Aorta (tissue), 5 donors: Measurements from ENCODE around the gene MTSS2. TPM values are rescaled to one million over a fixed set of nuclear protein-coding genes. Genes with fewer than 3 reads are reported as not detected.

Experiments used
- ATAC-seq: fragments of 200-7000 bp; cut with Tn5 transposase; one replicate; pipeline ENCODE4 v1.9.1; 2022; ENCODE audit warnings: moderate library complexity; ENCODE audit not compliant: low FRiP score
- DNase-seq, 2 donors: peaks; one replicate each; pipeline ENCODE4 v3.0.0-alpha.2; 2020
- H3K27ac ChIP-seq, 2 donors: one replicate each; pipeline ENCODE4 v1.5.1; 2013; ENCODE audit warnings: low read length in 2 of 2, mild to moderate bottlenecking in 2 of 2, moderate library complexity in 2 of 2, control low read depth in 1 of 2, inconsistent platforms in 1 of 2, low read depth in 1 of 2
- H3K27me3 ChIP-seq, 2 donors: one replicate each; pipeline ENCODE4 v1.6.1; 2013; ENCODE audit warnings: control low read depth in 1 of 2, low read length in 1 of 2, mild to moderate bottlenecking in 1 of 2, moderate library complexity in 1 of 2; ENCODE audit not compliant: insufficient read depth in 2 of 2, control insufficient read depth in 1 of 2
- H3K36me3 ChIP-seq, 2 donors: one replicate each; pipeline ENCODE4 v1.6.1; 2013; ENCODE audit warnings: control low read depth in 1 of 2, low read length in 1 of 2, mild to moderate bottlenecking in 1 of 2; ENCODE audit not compliant: insufficient read depth in 2 of 2, control insufficient read depth in 1 of 2
- H3K4me1 ChIP-seq, 2 donors: one replicate each; pipeline ENCODE4 v1.6.1; 2013; ENCODE audit warnings: low read length in 2 of 2, control low read depth in 1 of 2, mild to moderate bottlenecking in 1 of 2, moderate library complexity in 1 of 2; ENCODE audit not compliant: insufficient read depth in 2 of 2, control insufficient read depth in 1 of 2
- H3K4me3 ChIP-seq, 2 donors: one replicate each; pipeline ENCODE4 v1.5.1; 2013; ENCODE audit warnings: low read length in 2 of 2, control low read depth in 1 of 2, mild to moderate bottlenecking in 1 of 2
- H3K9me3 ChIP-seq: one replicate; pipeline ENCODE4 v1.6.1; 2013; ENCODE audit warnings: mild to moderate bottlenecking, low read length; ENCODE audit not compliant: control insufficient read depth
- WGBS, 2 donors: extraction: QIAGEN DNeasy Blood & Tissue Kit; methylation state at CpG; one replicate each; pipeline ENCODE4 v1.1.7; 2013; 5-methylcytosine and 5-hydroxymethylcytosine counted together
- intact Hi-C, 2 donors: fragments of 100-400 bp; cut with DNase I; formaldehyde crosslinking; loops; one replicate each; pipeline versions ENCODE4 v1.14.2 to v1.15.0; 2022
- polyA plus RNA-seq, 2 donors: library from polyadenylated mRNA; stranded (reverse); fragments of 200-250 nt; gene quantifications; one replicate each; pipeline ENCODE4 v1.2.3, GENCODE V29; 2013
- total RNA-seq, 2 donors: library from RNA; stranded (reverse); fragmentation: NEBNext Ultra II Directional; extraction: Animal tissue kit (Norgen Biotek cat#: 25700); gene quantifications; one replicate each; pipeline ENCODE4 v1.2.1, GENCODE V29; 2021
- donor health status: healthy with polysubstance abuse.
- donor health status: Bipolar disorder and iron deficiency.
- donor health status: DM: no; HTN: no; CAD: no.
- donor health status: DM: no; HTN: no; CAD: no.
- donor health status: DM: yes; HTN: yes; CAD: no.

Gene MTSS2
- total and polyA plus RNA-seq, 4 donors = 22.0 to 87.4 (median 49.6) TPM

DNA sequence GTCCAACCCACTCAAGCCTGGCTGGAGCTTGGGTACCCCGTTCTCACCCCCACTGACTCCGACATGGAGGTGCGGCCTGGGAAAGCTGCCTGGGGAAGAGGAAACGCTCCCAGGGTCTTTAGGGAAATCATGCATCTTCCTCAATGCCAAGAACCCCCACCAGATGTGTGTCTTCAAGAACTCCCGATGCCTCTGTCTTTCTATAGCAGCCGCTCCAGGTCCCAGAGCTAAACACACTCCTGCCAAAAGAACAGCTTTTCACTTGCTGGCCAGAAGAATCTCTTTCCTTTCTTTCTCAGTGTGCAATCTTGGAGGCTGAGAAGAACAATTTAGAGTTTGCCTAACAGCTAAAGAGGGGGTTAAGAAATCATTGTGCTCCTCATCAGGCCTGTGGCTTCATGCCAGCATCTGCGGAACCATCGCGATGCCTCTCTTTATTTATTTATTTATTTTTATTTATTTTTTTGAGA lies 41.1 kb upstream of the MTSS2 start:
- intact Hi-C loops = no loop called here
- Histone ChIP-seq H3K27ac (no peak overlapping the region), H3K9me3 (no peaks in the 10 kb centered on the region), H3K27me3 (no peaks in the 10 kb centered on the region), H3K36me3 (no peaks in the 10 kb centered on the region), H3K4me3 (no peak overlapping the region), H3K4me1 (no peaks in the 10 kb centered on the region)
- WGBS, 2 donors = 64 to 75% methylated on average over 9 of the region's 9 CpGs
- DNase-seq (no peak), ATAC-seq (no peak)

DNA sequence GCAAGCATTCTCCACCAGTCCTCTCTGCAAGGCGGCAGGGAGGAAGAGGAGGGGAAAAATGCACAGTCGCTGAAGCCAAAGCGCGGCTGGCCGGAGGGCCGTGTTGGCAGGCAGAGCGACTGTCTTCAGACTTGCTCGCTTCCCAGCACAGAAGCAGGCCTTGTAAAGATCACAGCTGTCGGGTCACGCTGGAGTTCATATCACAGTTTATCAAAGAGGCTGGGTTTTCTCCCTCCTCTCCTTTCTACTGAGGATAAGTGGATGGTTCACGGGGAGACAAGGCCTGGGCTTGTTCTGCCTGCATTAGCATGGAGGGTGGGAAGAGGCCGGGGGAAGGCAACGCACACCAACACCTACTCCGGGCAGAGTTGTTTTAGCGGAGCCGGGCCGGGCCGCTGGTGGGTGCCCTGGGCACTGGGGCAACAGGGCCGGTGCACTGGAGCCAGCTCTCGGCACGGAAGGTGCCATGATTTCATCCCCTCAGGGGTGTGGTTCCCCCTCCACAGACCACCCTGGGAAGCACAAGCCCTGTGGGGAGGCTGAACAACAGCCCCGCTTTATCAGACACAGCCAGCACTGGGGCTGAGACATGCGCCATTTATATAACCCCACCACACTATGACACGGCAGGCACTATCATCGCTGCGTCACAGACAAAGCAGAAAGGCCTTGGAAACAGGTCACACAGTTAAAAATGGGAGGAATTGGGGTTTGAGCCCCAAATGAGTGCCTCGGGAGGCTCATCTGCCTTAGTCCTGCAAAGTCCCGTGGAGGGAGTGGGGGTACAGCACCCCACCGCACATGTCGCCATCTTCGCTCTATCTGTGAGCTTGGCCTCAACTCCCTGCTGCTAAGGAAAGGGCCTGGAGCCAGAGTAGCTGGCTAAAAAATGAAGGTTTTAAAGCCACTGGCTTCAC lies 40.3 kb upstream of the MTSS2 start:
- ATAC-seq = peak; percentile 73
- no peaks in the 10 kb centered on the region for H3K9me3 ChIP-seq
- H3K27me3 ChIP-seq = no peaks in the 10 kb centered on the region
- 70 to 76% methylated on average over 31 of the region's 31 CpGs for WGBS, 2 donors
- no peaks in the 10 kb centered on the region for H3K36me3 ChIP-seq
- peak overlapping the region in 1 of 2 donors; percentile 18 for H3K27ac ChIP-seq
- intact Hi-C loops = no loop called here
- H3K4me3 ChIP-seq = no peak overlapping the region
- no peaks in the 10 kb centered on the region for H3K4me1 ChIP-seq
- DNase-seq = peak in 1 of 2 donors; percentile 76

DNA sequence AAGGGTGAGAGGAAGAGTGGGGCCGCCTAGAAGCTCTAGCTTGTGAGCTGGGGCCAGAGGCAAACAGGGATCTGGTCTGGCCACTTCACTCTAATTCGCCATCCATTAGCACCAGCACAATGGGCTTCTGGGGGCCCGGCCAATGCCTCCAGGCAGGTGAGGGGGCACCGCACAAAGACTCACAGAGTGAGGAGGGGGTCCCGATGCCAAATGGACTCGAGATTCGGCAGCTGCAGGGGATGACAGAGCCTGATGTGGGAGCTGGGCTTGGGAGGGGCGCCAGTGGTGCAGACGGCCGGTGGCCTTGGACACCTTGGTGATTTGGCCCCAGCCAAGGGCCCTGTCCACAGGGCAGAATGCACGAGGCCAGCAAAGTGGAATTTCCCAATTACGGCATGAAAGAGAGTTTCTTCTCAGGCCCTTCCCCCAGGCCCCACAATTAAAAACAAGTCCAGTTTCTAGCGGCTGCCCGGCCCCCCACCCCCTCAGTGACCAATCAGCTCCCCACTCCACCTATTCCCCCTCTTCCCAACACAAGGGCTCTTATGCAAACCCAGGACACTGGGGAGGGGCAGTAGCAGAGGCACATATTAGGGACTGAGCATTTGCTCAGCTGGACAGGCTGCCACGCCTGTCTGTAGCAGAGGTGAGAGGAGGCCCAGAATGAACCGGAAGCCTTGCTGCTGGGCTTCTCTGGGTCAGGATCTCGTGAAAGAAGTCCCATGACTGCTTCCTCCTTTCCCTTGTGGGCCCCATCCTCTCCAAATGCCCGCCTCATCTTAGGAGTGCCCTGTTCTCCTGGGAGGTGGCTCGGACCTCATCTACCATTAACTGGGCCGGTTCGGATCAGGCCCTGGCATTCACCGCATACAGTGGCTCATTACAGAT lies 39.4 kb upstream of the MTSS2 start:
- peak overlapping the region in 1 of 2 donors; percentile 18 for H3K27ac ChIP-seq
- H3K9me3 ChIP-seq = no peaks in the 10 kb centered on the region
- no peak overlapping the region for H3K4me3 ChIP-seq
- 78 to 81% methylated on average over 22 of the region's 22 CpGs for WGBS, 2 donors
- intact Hi-C loops = no loop called here
- no peaks in the 10 kb centered on the region for H3K36me3 ChIP-seq
- H3K27me3 ChIP-seq = no peaks in the 10 kb centered on the region
- no peaks in the 10 kb centered on the region for H3K4me1 ChIP-seq
- ATAC-seq = peak; percentile 40
- no peak for DNase-seq

DNA sequence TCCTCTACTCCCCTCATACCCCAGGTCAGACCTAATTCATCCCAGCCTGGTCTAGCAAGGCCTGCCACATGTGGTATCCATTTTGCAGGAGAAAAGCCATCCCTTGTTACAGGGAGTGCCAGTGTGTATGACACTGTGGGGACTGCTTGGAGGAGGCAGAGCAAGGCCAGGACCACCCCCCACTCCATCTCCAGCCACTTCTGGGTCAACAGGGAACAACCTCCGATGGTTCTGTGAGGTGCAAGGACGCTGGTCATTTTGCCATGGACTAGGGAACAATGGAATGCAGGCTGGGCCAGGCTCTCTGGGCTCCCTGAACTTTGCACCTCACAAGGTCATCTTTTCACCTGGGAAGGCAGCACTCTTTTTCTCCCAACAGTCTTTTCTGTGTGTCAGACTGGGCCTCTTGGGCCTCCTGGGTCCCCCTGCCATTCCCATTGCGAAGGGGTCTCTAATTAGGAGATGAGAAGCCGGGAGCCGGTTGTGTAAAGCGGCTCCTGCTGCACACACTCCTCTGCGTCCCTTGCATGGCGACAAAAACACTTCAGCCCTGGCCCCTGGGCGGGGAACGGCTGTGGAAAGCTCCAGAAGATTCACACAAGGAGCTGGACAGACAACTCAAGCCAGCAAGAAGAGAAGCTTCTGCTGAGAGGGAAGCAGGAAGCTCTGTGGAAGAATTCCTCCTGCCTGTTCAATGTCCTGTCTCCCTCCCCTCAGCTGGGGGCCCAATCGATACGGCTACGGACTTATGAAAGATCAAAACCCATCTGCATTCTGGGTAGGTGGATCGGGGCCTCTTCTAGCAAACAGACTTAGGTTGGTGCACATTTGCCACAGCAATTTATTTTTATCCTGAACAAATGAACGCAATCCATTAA lies 38.5 kb upstream of the MTSS2 start:
- H3K4me1 ChIP-seq = no peaks in the 10 kb centered on the region
- no peak overlapping the region for H3K27ac ChIP-seq
- no peak for ATAC-seq
- H3K36me3 ChIP-seq = no peaks in the 10 kb centered on the region
- intact Hi-C loops = no loop called here
- H3K4me3 ChIP-seq = no peak overlapping the region
- no peak for DNase-seq
- H3K9me3 ChIP-seq = no peaks in the 10 kb centered on the region
- 96 to 97% methylated on average over 15 of the region's 15 CpGs for WGBS, 2 donors
- H3K27me3 ChIP-seq = no peaks in the 10 kb centered on the region

DNA sequence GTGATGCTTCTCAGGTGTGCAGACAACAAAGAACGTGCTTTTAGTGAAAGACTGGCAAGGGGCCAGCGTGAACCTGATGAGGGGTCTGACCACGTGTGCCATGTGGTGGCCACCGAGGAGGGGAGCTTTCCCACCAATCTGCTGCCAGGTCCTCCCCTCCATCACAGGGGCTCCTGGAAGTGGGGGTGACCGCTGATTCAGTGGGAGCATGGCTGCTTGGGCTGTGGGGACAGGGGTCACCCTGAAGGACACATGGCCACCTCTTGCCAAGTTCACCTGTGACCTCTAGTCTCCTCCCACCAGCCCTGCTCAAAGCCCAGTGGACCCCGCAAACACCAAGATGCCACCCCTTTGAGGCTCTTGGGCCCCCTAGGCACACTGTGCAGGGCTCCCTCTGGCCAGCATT lies 37.9 kb upstream of the MTSS2 start:
- DNase-seq (no peak), ATAC-seq (no peak)
- intact Hi-C loops = no loop called here
- H3K4me1 ChIP-seq = no peaks in the 10 kb centered on the region
- H3K27me3 ChIP-seq = no peaks in the 10 kb centered on the region
- no peak overlapping the region for H3K27ac ChIP-seq
- no peaks in the 10 kb centered on the region for H3K36me3 ChIP-seq
- 87 to 88% methylated on average over 4 to 6 of the region's 6 CpGs for WGBS, 2 donors
- no peaks in the 10 kb centered on the region for H3K9me3 ChIP-seq
- H3K4me3 ChIP-seq = no peak overlapping the region

DNA sequence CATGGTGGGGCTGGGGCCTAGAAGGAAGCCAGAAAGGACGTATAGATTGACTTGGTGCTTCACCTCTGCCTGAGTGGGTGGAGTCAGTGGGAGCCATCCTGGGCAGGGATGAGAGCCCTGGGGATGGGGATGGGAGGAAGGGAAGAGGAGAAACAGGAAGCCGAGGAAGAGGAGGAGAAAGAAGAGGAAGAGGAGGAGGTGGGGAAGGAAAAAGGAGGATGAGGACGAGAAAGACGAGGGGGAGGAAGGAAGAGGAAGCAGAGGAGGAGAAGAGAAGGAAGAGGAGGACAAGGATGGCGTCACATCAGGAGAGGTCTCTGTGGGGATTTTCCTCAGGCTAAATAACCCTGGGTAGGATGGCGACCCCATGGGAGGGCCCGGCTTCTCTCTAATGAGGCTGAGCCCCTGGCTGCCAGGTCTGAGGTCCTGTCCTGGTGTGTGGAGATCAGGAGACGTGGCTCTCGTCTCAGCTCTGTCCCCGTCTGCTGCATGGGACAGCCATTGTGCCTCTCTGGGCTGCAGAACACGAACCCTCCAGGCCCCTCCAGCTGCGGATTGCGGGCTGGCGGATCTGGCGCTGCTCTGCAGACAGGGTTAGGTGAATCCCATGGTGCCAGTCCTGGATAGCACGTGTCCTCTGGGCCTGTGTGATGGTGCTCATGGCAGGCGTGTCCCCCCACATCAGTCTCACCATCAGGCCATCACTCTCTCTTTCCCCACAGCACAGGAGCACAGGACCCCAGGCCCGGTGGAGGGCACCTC lies 35.5 kb upstream of the MTSS2 start:
- ATAC-seq (no peak), DNase-seq (no peak)
- 94 to 95% methylated on average over 18 of the region's 18 CpGs for WGBS, 2 donors

DNA sequence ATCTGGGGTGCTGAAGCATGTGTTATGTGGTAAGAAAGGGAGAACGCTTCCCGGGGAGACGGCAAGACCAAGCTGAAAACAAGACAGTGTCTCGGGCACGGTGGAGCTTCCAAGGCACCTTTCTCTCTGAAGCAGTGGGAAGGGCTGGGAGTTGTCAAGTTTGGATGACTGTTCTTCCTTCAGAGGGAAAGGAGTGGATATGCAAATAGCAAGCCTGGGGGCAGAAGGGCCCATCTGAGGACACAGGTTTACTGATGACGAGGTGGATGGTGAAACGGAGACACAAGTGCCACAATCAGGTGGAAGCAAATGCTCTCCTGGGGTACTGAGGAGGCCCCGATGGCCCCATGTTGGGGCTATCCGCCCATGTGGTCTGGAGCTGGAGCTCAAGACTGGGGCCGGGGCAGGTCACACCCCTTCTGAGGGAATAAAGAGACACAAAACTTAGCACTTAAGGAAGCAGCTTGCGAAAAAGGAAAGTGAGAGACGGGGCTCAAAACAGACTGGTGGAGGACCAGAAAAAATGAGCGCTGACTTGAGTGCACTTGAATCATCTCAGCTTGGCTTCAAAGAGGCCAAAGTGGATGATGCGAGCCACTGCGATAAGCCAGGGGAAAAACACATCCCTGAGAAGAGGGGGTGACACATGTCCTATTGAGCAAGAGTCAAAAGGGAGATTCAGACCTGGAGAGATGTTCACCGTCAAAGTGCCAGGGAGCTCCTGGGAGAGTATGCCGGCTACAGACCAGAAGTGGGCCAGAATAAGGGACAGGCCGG lies 34.8 kb upstream of the MTSS2 start:
- Histone ChIP-seq H3K4me1 (no peaks in the 10 kb centered on the region), H3K9me3 (no peaks in the 10 kb centered on the region), H3K36me3 (no peaks in the 10 kb centered on the region), H3K4me3 (no peak overlapping the region), H3K27me3 (no peaks in the 10 kb centered on the region), H3K27ac (no peak overlapping the region)
- no peak for DNase-seq
- intact Hi-C loops = no loop called here
- whole genome bisulfite sequencing, 2 donors = 96% methylated on average over 18 of the region's 18 CpGs
- no peak for ATAC-seq

More for the DNA sequence above, 35.5 kb upstream of the MTSS2 start:
- H3K4me1 ChIP-seq = no peaks in the 10 kb centered on the region
- H3K27ac ChIP-seq = no peak overlapping the region
- no peaks in the 10 kb centered on the region for H3K36me3 ChIP-seq
- H3K4me3 ChIP-seq = no peak overlapping the region
- no peaks in the 10 kb centered on the region for H3K27me3 ChIP-seq
- H3K9me3 ChIP-seq = no peaks in the 10 kb centered on the region
- intact Hi-C loops = no loop called here
